Measurements from ENCODE around the gene SLC51A. TPM values are rescaled to one million over a fixed set of nuclear protein-coding genes. Genes with fewer than 3 reads are reported as not detected.

SLC51A gene
- total and polyA plus RNA-seq, 2 of the 13 experiments (the other 11 are each of a cell fraction or from before 2014, with no cell fraction given) = 4.3 to 48.8 TPM

- TF ChIP-seq, protein P1, sequence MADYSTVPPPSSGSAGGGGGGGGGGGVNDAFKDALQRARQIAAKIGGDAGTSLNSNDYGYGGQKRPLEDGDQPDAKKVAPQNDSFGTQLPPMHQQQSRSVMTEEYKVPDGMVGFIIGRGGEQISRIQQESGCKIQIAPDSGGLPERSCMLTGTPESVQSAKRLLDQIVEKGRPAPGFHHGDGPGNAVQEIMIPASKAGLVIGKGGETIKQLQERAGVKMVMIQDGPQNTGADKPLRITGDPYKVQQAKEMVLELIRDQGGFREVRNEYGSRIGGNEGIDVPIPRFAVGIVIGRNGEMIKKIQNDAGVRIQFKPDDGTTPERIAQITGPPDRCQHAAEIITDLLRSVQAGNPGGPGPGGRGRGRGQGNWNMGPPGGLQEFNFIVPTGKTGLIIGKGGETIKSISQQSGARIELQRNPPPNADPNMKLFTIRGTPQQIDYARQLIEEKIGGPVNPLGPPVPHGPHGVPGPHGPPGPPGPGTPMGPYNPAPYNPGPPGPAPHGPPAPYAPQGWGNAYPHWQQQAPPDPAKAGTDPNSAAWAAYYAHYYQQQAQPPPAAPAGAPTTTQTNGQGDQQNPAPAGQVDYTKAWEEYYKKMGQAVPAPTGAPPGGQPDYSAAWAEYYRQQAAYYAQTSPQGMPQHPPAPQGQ (CRISPR knock-in tag; IDR thresholded peaks at IDR 0.05; ENCODE audit: borderline replicate concordance) = no peak
- peak; percentile 74; the same call in 1 of the 2 replicates for TF ChIP-seq HOXD1 (CRISPR knock-in tag; IDR thresholded peaks at IDR 0.05)
- TF ChIP-seq ZNF792 (CRISPR knock-in tag; IDR thresholded peaks at IDR 0.05) = peak; percentile 77; the same call in 1 of the 2 replicates
- TF ChIP-seq ZNF609 (CRISPR knock-in tag; IDR thresholded peaks at IDR 0.05; ENCODE audit: borderline replicate concordance) = peak; percentile 87
- no peak for TF ChIP-seq ZNF547 (CRISPR knock-in tag; IDR thresholded peaks at IDR 0.05)
- peak; percentile 94 for TF ChIP-seq TARDBP (CRISPR knock-in tag; IDR thresholded peaks at IDR 0.05)
- TF ChIP-seq THRA (CRISPR knock-in tag; IDR thresholded peaks at IDR 0.05; ENCODE audit: borderline replicate concordance) = peak; percentile 95; the same call in 1 of the 2 replicates
- peak; percentile 55; the same call in 1 of the 2 replicates for TF ChIP-seq SIN3A (IDR thresholded peaks at IDR 0.05; ENCODE audit: borderline replicate concordance, low read depth, low read length)
- no peak for TF ChIP-seq ZNF577 (CRISPR knock-in tag; IDR thresholded peaks at IDR 0.05; ENCODE audit: borderline replicate concordance, low read depth)
- TF ChIP-seq TOPORS (CRISPR knock-in tag; IDR thresholded peaks at IDR 0.05) = peak; percentile 82; the same call in 1 of the 2 replicates
- 0 out of 2 replicates have a peak, but pooled peaks have one; percentile 32 for TF ChIP-seq ZSCAN12 (CRISPR knock-in tag; IDR thresholded peaks at IDR 0.05)
- no peak for TF ChIP-seq ZNF225 (CRISPR knock-in tag; IDR thresholded peaks at IDR 0.05)
- 0 out of 2 replicates have a peak, but pooled peaks have one; percentile 3 for TF ChIP-seq ZNF296 (CRISPR knock-in tag; conservative IDR thresholded peaks at IDR 0.05)
- TF ChIP-seq ZBTB37 (CRISPR knock-in tag; IDR thresholded peaks at IDR 0.05) = no peak
- peak; percentile 78; the same call in 1 of the 2 replicates for TF ChIP-seq FOXK1 (CRISPR knock-in tag; IDR thresholded peaks at IDR 0.05; ENCODE audit: borderline replicate concordance, low read depth)
- no peak for TF ChIP-seq ZSCAN29 (CRISPR knock-in tag; conservative IDR thresholded peaks at IDR 0.05)
- TF ChIP-seq, protein P2, sequence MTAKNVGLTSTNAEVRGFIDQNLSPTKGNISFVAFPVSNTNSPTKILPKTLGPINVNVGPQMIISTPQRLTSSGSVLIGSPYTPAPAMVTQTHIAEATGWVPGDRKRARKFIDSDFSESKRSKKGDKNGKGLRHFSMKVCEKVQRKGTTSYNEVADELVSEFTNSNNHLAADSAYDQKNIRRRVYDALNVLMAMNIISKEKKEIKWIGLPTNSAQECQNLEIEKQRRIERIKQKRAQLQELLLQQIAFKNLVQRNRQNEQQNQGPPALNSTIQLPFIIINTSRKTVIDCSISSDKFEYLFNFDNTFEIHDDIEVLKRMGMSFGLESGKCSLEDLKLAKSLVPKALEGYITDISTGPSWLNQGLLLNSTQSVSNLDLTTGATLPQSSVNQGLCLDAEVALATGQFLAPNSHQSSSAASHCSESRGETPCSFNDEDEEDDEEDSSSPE (CRISPR knock-in tag; IDR thresholded peaks at IDR 0.05) = 0 out of 2 replicates have a peak, but pooled peaks have one; percentile 28
- TF ChIP-seq IRF2 (CRISPR knock-in tag; IDR thresholded peaks at IDR 0.05) = peak; percentile 88
These were observed 1.4 kb upstream of the SLC51A start (continued) for GRCh38 chr3:196214783-196215441.
